ENCODE measurements around the gene LRRC56.
A peak's percentile ranks its signal among the peaks of the same experiment; 100 is the strongest.

Gene LRRC56

DNA sequence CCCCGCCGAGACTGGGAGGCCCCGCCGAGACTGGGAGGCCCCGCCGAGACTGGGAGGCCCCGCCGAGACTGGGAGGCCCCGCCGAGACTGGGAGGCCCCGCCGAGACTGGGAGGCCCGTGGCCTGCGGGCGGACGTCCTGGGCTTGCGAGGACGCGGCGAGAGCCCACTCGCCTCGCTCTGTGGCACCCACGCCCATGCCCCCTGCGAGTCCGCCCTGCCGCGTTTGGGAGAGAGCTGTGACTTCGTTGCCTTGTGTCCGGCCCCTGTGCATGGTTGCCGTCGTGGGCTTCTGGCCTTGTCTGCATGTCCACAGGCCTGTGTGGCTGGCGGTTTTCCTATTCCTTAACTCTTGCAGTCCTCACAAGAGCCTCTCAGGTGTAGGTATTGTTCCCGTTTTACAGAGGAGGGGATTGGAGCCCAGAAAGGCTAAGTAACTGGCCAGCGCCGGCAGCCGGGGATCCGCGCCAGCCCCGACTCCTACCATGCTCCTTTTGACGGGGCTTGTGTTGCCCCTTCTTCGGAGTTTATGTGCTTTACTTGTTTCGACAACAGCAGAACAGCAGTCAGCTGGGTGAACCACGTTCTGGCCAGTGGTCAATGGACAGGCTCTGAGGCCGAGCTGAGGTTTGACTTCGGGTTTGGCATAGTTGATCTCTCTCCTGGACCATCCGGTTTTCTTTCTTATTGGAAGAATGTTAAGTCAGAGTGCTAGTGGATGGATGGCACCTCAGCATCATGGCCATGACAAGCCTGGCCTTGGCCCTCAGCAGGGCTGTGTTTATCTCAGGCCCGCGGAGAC lies 39.7 kb downstream of the LRRC56 start:
- DNase-seq = no peak

GRCh38 chr11:577611-577894 lies 40.2 kb downstream of the LRRC56 start:
- DNase-seq = no peak

GRCh38 chr11:578276-579035 lies 41.1 kb downstream of the LRRC56 start:
- DNase-seq = no peak

- no peak for DNase-seq
Observed at GRCh38 chr11:579830-580601, 42.7 kb downstream of the LRRC56 start.

- no peak for DNase-seq
Observed at GRCh38 chr11:581342-581741, 44.0 kb downstream of the LRRC56 start.

GRCh38 chr11:581752-582151 lies 44.4 kb downstream of the LRRC56 start:
- DNase-seq = no peak

DNA sequence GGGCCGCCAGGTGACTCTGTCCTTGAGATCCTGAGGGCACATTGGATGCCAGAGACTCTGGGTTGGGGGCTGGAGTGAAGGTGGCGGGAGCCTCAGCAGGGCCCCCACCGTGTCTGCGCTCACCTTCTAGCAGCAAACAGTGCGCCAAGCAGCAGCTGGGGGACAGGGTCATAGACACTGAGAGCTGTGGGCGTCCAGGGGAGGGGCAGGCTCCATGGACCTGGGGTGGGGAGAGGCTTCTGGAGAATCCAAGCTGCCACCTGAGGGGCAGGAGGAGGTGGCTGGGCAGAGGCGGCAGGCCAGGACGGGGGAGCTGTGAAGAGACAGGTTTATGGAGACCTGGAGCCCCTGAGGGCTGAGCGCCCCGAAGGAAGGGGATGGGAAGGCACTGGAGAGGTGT lies 47.0 kb downstream of the LRRC56 start:
- DNase-seq = no peak

GRCh38 chr11:586376-587316 lies 49.3 kb downstream of the LRRC56 start:
- no peak for DNase-seq

DNA sequence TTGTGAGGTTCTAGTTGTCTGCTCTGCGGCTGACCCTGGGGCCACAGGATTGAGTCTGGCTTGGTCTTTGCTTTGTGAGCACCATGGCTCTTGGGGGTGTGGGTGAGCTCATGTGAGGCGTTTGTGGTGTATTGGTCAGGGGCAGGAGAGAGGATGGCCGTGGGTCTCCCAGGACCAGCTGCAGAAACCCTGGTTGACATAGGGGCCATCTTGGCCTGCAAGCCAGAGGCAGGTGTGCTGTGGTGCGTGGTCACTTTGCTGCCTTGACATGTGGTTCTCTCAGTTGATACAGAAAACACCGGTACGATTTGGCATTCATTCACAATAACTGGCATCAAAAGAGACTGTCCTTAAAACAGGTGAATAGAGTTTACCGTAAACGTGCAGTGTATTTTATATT lies 50.2 kb downstream of the LRRC56 start:
- DNase-seq = no peak

DNA sequence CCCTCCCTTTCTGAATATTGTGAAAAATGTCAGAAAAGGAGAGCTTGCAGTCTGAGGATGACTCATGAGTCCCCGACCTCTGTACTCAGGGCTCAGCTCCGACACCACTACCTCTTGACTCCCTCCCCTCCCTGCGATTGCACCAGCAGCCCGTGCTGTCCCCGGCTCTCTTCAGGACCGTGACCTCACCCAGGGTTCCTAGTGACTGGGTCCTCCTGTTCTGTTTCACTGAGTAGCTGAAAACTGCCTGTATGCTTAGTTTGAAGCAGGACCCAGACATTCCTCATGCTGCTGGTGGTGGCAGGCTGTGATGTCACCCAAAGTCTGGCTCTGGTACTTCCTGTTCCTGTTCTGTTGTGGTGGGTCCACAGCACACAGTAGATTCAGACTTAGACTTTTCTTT lies 50.7 kb downstream of the LRRC56 start:
- DNase-seq = peak; percentile 46 to 76

DNA sequence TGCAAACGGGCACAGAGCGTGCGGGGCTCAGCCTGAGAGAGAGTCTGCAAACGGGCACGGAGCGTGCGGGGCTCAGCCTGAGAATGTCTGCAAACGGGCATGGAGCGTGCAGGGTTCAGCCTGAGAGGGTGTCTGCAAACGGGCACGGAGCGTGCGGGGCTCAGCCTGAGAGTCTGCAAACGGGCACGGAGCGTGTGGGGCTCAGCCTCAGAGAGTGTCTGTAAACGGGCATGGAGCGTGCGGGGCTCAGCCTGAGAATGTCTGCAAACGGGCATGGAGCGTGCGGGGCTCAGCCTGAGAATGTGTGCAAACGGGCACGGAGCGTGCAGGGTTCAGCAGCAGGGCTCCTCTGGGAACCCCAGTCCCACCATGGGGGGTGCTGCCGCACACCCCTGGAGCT lies 52.5 kb downstream of the LRRC56 start:
- no peak for DNase-seq

DNA sequence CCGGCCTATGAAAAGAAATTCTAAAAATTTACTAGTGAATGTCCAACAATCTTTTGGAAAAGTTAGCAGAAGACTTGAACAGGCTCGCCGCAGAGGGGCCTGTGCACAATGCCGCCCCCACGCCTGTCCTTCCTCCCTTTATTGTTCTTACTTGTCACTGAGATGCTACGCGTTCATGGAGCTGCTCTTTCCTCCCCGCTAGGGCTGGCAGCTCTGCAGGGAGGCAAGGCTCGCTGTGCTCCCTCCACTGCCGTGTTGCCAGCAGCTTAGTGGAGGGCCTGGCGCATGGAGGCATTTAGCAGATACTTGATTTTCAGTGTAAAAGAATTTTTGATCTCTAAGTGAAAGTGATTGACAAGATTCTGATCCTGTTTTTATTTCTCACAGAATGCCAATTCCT lies 53.7 kb downstream of the LRRC56 start:
- no peak for DNase-seq

DNA sequence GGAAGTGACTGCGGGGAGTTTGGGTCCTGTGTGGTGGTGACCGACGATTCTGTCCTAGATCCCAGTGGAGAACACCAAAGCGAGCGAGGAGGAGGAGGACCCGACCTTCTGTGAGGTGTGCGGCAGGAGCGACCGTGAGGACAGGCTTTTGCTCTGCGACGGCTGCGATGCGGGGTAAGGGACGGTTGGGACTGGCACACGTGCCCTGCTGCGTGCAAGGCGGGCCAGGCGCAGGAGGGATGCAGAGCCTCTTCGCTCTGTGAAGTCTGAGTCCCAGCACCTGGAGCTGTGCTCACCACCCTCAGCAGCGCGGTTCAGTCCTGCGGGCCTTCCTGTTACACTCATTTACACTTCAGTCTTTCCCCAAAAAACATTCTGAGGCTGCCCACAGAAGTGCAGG lies 55.2 kb downstream of the LRRC56 start:
- no peak for DNase-seq

GRCh38 chr11:592918-593317 lies 55.6 kb downstream of the LRRC56 start:
- DNase-seq = no peak

- DNase-seq = no peak
Observed at GRCh38 chr11:593347-593746, 56.0 kb downstream of the LRRC56 start.

GRCh38 chr11:595400-595799 lies 58.1 kb downstream of the LRRC56 start:
- DNase-seq = no peak

DNA sequence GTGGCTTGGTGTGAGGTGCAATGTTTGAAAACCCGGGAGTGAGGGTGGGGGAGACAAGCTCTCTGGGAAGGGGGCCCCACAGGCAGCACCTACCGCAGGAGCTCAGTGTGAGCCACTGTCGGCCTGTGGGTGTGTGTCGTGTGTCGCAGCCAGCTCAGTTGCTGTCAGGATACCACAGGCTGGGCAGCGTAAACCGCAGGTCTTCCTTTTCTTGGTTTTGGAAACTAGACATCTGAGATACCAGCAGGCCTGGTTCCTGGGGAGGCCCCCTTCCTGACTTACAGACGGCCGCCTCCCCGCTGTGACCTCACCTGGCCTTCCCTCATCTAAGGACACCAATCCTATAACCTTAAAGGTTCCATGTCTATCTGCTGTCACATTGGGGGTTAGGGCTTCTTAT lies 59.0 kb downstream of the LRRC56 start:
- DNase-seq = no peak

DNA sequence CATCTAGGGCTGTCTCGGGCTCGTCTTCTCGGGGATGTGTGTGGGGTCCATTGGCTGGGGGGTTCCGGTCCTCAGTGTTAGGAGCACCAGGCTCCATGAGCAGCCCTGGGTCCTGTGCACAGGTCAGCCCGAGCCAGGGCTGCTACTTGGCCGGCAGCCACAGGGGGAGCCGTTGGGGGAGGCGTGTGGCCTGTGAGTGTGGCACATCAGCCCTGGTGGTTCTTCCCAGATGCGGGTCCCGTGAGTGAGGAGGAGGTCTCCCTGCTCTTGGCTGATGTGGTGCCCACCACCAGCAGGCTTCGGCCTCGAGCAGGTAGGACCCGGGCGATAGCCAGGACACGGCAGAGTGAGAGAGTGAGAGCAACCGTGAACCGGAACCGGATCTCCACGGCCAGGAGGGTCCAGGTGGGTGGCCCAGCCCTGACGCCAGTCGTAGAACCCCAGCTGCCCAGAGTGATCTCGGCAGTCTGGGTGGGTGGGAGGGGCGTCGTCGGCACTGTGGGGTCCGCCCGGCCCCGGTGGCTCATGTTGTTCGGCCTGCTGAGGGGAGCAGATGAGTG lies 59.9 kb downstream of the LRRC56 start:
- no peak for DNase-seq

DNA sequence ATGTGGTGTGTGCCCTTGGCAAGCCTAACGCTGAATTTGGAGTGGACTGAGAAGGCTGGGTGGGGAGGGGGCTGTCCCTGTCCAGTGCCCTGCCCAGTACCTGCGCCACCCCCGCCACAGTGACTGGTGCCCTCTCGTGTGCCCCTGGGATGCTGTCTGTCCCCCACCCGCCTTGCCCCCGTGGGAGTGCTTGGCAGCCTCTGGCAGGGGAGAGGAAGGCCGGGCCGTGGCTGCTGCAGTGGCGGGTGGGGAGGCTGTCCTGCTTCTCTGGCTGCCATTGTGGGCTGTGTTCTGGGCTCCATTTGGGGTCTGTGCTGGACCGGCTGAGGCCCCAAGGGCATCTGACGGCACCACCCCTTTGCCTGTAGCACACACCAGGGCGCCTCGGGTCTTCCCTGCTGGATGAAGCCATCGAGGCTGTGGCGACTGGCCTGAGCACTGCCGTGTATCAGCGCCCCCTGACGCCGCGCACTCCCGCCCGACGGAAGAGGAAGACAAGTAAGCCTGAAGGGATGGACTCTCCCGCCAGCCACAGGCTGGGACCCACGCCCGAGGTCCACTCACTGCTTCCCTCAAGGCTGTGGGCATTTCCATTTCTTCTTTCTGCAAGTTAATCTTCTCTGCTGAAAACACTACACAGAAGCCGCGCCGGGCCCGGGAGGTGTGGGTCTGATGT lies 60.8 kb downstream of the LRRC56 start:
- DNase-seq = no peak

DNA sequence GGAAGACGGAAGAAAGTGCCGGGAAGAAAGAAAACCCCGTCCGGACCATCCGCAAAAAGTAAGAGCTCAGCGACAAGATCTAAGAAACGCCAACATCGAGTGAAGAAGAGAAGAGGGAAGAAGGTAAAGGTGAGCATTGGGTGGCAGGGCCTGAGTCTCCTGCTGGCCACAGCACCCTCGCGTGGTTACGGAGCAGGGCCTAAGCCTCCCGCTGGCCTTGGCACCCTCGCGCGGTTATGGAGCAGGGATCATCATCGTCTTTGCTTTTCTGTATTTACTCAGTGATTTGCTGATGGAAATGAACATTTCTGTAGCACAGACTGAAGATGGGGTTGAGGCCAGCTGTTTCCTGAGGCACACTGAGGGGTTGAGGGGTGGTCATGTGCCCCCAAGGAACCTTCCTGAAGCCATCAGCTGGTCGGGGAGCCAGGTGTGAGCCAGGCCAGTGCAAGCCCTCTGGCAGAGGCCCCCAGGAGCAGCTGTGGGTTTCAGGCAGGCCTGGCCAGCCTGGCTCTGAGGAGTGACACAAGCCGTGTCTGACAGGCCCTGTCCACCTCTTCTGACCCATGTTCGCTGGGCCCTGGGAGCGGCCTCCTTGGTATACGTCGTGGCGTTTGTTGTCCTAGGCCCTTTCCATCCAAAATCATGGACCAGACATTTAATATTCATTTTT lies 64.4 kb downstream of the LRRC56 start:
- DNase-seq = no peak

DNA sequence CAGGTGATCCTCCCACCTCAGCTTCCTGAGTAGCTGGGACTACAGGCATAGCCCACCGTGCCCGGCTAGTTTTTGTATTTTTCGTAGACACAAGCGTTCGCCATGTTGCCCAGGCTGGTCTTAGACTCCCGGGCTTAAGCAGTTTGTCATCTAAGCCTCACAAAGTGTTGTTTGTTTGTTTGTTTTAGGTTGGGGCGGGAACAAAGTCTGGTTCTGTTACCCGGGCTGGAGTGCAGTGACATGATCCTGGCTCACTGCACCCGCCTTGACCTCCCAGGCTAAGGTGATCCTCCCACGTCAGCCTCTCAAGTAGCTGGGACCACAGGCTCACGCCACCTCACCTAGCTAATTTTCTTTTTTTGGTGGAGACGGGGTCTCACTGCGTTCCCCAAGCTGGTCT lies 65.8 kb downstream of the LRRC56 start:
- DNase-seq = no peak
